NB4 (cell line): ENCODE data around the gene LRFN4.
A peak's percentile ranks its signal among the peaks of the same experiment; 100 is the strongest.

ENCODE experiments used
- DNase-seq: peaks from one replicate; pipeline ENCODE4 v3.0.0; 2010; ENCODE audit warnings: low read depth
- H3K4me3 ChIP-seq: one replicate; pipeline ENCODE4 v1.5.1; 2011; ENCODE audit warnings: mild to moderate bottlenecking, low read depth, low read length, moderate library complexity
- MYC ChIP-seq: IDR thresholded peaks from 2 replicates; pipeline ENCODE4 v1.6.1; 2011; ENCODE audit warnings: low read depth, low read length
- POLR2A ChIP-seq: IDR thresholded peaks from 2 replicates; pipeline ENCODE4 v1.6.1; 2011; ENCODE audit warnings: mild to moderate bottlenecking; ENCODE audit not compliant: insufficient read length; ENCODE audit errors: extremely low read depth
- TF ChIP-seq, protein P1 (sequence below): IDR thresholded peaks from 2 replicates; pipeline ENCODE4 v1.6.1; 2011; ENCODE audit warnings: low read depth, low read length
- TF ChIP-seq, protein P2 (sequence below): IDR thresholded peaks from one replicate; pipeline ENCODE4 v1.5.1; 2012; ENCODE audit warnings: low read depth, low read length

The LRFN4 gene

DNA sequence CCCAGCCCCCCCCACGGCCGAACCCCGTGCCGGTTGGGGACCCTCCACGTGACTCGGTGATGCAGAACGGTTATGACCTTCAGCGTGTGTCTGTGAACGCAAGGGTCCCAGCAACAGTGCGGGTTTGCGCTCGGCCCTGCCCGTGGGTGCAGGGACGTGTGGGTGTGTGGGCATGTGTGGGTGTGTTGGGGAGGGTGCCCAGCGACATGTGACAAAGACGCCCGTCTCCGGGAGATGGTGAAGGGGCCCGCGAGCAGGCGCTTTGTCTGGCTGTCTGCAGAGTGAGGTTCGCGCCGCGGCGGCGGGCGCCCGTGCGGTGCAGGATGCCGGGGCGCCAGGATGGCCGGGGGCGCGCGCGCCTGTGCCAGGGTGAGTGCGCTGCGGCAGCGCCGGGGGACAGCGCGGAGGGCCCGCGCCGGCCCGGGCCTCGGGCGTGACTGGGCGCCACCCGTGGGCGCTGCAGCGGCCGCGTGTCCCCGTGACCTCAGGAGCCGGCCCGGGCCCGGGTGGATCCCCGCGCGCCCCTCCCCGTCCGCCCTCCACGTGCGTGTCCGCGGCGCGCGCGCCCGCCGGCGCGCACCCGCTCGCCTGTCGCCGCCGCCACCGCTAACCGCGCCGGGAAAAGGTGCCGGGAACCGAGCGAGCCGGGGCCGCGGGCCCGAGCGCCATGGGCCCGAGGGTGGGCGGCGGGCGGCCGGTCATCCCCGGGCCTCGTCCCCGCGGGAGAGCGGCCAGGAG is at the start of gene LRFN4:
Gene LRFN4 (plus strand): TSS at position 569 of the 738 bp plus-strand sequence. CDS start 681 bp downstream, outside the sequence.
- DNase-seq: no peak
- TF ChIP-seq, protein P1, sequence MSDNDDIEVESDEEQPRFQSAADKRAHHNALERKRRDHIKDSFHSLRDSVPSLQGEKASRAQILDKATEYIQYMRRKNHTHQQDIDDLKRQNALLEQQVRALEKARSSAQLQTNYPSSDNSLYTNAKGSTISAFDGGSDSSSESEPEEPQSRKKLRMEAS: peak; percentile 93
- TF ChIP-seq, protein P2, sequence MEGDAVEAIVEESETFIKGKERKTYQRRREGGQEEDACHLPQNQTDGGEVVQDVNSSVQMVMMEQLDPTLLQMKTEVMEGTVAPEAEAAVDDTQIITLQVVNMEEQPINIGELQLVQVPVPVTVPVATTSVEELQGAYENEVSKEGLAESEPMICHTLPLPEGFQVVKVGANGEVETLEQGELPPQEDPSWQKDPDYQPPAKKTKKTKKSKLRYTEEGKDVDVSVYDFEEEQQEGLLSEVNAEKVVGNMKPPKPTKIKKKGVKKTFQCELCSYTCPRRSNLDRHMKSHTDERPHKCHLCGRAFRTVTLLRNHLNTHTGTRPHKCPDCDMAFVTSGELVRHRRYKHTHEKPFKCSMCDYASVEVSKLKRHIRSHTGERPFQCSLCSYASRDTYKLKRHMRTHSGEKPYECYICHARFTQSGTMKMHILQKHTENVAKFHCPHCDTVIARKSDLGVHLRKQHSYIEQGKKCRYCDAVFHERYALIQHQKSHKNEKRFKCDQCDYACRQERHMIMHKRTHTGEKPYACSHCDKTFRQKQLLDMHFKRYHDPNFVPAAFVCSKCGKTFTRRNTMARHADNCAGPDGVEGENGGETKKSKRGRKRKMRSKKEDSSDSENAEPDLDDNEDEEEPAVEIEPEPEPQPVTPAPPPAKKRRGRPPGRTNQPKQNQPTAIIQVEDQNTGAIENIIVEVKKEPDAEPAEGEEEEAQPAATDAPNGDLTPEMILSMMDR: no peak
- TF ChIP-seq MYC: no peak; the same call in 1 of the 2 replicates
- H3K4me3 ChIP-seq: peak within 1 kb of the TSS; percentile 76

DNA sequence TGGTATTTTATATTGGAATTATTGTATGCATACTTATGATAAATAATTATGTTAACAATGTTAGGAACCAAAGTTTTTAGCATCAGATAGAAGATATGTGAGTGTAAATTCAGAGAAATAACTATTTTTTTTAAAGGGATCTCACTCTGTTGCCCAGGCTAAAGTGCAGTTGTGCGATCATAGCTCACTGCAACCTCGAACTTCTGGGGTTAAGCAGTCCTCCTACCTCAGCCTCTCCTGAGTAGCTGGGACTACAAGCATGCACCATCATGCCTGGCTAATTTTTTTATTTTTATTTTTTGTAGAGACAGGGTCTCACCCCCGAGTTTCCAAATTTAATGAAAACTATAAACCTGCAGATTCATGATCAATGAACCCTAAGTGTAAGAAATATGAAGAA is 47.3 kb upstream of the LRFN4 start:
- no peak for DNase-seq
- no peak overlapping the region for H3K4me3 ChIP-seq
- TF ChIP-seq, protein P1: no peak
- TF ChIP-seq POLR2A (no peak), MYC (no peak)
- TF ChIP-seq, protein P2: no peak

DNA sequence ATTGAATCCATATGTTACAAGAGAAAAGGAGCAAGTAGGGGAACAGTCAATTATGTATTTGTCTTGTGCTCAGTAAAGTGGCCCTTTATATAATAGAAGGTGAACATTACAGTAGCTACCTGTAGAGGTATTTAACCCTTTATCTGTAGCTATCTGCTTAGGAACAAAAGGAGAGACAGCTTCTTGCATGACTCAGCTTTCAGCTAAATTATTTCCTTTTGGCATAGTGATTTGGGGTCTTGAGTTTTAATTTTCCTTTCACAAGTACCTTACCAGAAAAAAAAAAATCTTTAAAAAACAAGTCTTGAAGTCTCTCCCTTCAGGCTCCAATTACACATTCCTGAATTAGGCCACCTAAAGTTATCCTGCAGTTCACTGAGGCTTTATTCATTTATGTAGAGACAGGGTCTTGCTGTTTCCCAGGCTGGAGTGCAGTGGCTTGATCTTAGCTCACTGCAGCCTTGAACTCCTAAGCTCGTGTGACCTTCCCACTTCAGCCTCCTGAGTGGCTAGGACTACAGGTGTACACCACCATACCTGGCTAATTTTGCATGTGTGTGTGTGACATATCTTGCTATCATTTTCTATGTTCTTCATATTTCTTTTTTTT is 46.2 kb upstream of the LRFN4 start:
- TF ChIP-seq POLR2A (no peak), MYC (no peak)
- TF ChIP-seq, protein P1: no peak
- TF ChIP-seq, protein P2: no peak
- no peak overlapping the region for H3K4me3 ChIP-seq
- DNase-seq: no peak

DNA sequence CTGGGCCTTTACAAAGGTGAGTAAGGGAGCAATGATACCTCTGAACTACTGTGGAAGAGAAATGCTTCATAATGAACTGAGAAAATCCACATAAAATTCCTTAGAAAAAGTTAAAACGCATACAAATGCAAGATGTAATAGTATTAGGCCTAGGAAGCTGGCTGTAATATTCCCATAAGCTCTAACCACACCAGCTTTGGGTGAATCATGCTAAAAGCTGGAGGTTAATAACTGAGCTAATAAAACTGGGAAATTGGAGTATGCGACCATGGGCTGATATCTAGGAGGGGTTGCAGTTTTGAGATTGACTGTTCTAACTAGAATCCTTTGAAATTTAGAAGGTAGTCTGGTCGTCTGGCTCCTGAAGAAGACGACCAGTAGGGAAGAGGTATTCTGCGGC is 42.2 kb upstream of the LRFN4 start:
- DNase-seq: no peak
- H3K4me3 ChIP-seq: no peak overlapping the region
- TF ChIP-seq, protein P2: no peak
- no peak for TF ChIP-seq POLR2A
- no peak for TF ChIP-seq MYC
- TF ChIP-seq, protein P1: no peak

DNA sequence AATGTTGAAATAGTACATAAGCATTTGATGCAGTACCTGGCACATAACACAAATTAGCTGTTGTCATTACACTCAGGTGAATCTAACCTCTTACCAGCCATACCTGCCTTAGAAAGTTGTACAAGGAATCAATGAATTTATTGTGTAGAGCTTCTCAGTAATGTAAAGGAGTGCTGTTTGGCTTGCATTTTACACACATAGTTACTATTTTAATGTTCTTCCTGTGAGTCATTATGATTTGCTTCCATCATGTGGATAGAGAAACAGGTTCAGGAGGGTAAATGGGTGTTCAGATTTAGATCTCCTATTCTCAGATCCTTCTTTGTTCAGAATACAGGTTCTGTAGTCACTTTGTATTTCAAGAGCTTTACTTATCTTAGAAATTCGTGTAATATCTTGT is 41.2 kb upstream of the LRFN4 start:
- TF ChIP-seq, protein P1: no peak
- TF ChIP-seq, protein P2: no peak
- no peak for TF ChIP-seq MYC
- no peak for TF ChIP-seq POLR2A
- DNase-seq: no peak
- H3K4me3 ChIP-seq: no peak overlapping the region
